SK-N-SH treated with all-trans-retinoic acid at 6 μM for 48 hours (cell line): Measurements from ENCODE around the gene VRK3.
"Not testable (repeated sequence)": the region's sequence is repeated elsewhere in the genome, so short reads cannot be mapped to it uniquely, and the experiment has no call there.

Experiments
- ATAC-seq: fragments of 200-7000 bp; cut with Tn5 transposase; 3 replicates; pipeline ENCODE4 v1.9.1; 2020; ENCODE audit warnings: mild to moderate bottlenecking, moderate library complexity
- ARNTL ChIP-seq: fragments of 450-650 bp; formaldehyde crosslinking; IDR thresholded peaks from 2 replicates; pipeline ENCODE4 v1.5.0; 2020; ENCODE audit warnings: low read depth, mild to moderate bottlenecking, moderate library complexity, borderline replicate concordance
- BACH2 ChIP-seq: fragments of 250-450 bp; sonication (Bioruptor Pico); IDR thresholded peaks from 2 replicates; pipeline ENCODE4 v1.9.0; 2021; ENCODE audit warnings: mild to moderate bottlenecking, borderline replicate concordance
- CREB5 ChIP-seq: fragments of 250-450 bp; sonication (Bioruptor Pico); IDR thresholded peaks from 2 replicates; pipeline ENCODE4 v1.5.1; 2020; ENCODE audit warnings: low read depth, mild to moderate bottlenecking, moderate library complexity
- CSDC2 ChIP-seq: fragments of 250-450 bp; sonication (Bioruptor Pico); IDR thresholded peaks from 2 replicates; pipeline ENCODE4 v1.5.0; 2020; ENCODE audit warnings: mild to moderate bottlenecking, moderate library complexity
- ESRRG ChIP-seq: fragments of 250-450 bp; sonication (Bioruptor Pico); IDR thresholded peaks from 2 replicates; pipeline ENCODE4 v1.6.1; 2021; ENCODE audit warnings: mild to moderate bottlenecking
- GLIS3 ChIP-seq: fragments of 250-450 bp; sonication (Bioruptor Pico); IDR thresholded peaks from 2 replicates; pipeline ENCODE4 v1.5.0; 2020; ENCODE audit warnings: mild to moderate bottlenecking, moderate library complexity
- ISL1 ChIP-seq: fragments of 250-450 bp; sonication (Bioruptor Pico); IDR thresholded peaks from 2 replicates; pipeline ENCODE4 v2.1.2; 2022; ENCODE audit warnings: mild to moderate bottlenecking, moderate library complexity
- OSR1 ChIP-seq: fragments of 250-450 bp; sonication (Bioruptor Pico); IDR thresholded peaks from 2 replicates; pipeline ENCODE4 v1.8.0; 2022; ENCODE audit warnings: moderate library complexity, mild to moderate bottlenecking, inconsistent platforms
- PATZ1 ChIP-seq: fragments of 250-450 bp; sonication (Bioruptor Pico); IDR thresholded peaks from 2 replicates; pipeline ENCODE4 v1.8.0; 2020; ENCODE audit warnings: mild to moderate bottlenecking, moderate library complexity, borderline replicate concordance
- PPARA ChIP-seq: fragments of 250-450 bp; sonication (Bioruptor Pico); IDR thresholded peaks from 2 replicates; pipeline ENCODE4 v1.5.0; 2020; ENCODE audit warnings: mild to moderate bottlenecking, borderline replicate concordance
- RARB ChIP-seq: fragments of 250-450 bp; sonication (Bioruptor Pico); IDR thresholded peaks from 2 replicates; pipeline ENCODE4 v1.8.0; 2021; ENCODE audit warnings: mild to moderate bottlenecking, moderate library complexity
- SNAI2 ChIP-seq: fragments of 250-450 bp; sonication (Bioruptor Pico); IDR thresholded peaks from 2 replicates; pipeline ENCODE4 v1.5.0; 2020; ENCODE audit warnings: mild to moderate bottlenecking, moderate library complexity
- TCF4 ChIP-seq: fragments of 250-450 bp; sonication (Bioruptor Pico); IDR thresholded peaks from 2 replicates; pipeline ENCODE4 v1.8.0; 2021; ENCODE audit warnings: mild to moderate bottlenecking, moderate library complexity, borderline replicate concordance
- TOX ChIP-seq: fragments of 250-450 bp; sonication (Bioruptor Pico); IDR thresholded peaks from 2 replicates; pipeline ENCODE4 v1.8.0; 2021; ENCODE audit warnings: mild to moderate bottlenecking, moderate library complexity, borderline replicate concordance
- ZC3H10 ChIP-seq: fragments of 250-450 bp; sonication (Bioruptor Pico); IDR thresholded peaks from 2 replicates; pipeline ENCODE4 v1.5.1; 2021; ENCODE audit warnings: mild to moderate bottlenecking, moderate library complexity
- ZFP3 ChIP-seq: fragments of 250-450 bp; sonication (Bioruptor Pico); IDR thresholded peaks from 2 replicates; pipeline ENCODE4 v1.5.0; 2020; ENCODE audit warnings: mild to moderate bottlenecking, moderate library complexity
- ZNF565 ChIP-seq: fragments of 450-650 bp; formaldehyde crosslinking; conservative IDR thresholded peaks from 2 replicates; pipeline ENCODE4 v1.5.0; 2020; ENCODE audit warnings: low read depth, mild to moderate bottlenecking, moderate library complexity
- ZNF70 ChIP-seq: fragments of 450-650 bp; formaldehyde crosslinking; IDR thresholded peaks from 2 replicates; pipeline ENCODE4 v1.5.0; 2020; ENCODE audit warnings: mild to moderate bottlenecking, moderate library complexity
- ZNF8 ChIP-seq: fragments of 450-650 bp; formaldehyde crosslinking; IDR thresholded peaks from 2 replicates; pipeline ENCODE4 v1.5.0; 2020; ENCODE audit warnings: mild to moderate bottlenecking, moderate library complexity
- TF ChIP-seq, protein P1 (sequence below): fragments of 250-450 bp; sonication (Bioruptor Pico); IDR thresholded peaks from 2 replicates; pipeline ENCODE4 v1.5.1; 2021; ENCODE audit warnings: mild to moderate bottlenecking, moderate library complexity
- TF ChIP-seq, protein P2 (sequence below): fragments of 250-450 bp; sonication (Bioruptor Pico); IDR thresholded peaks from 2 replicates; pipeline ENCODE4 v1.5.0; 2020; ENCODE audit warnings: mild to moderate bottlenecking, moderate library complexity

The VRK3 gene

GRCh38 chr19:50058425-50058824 is 33.3 kb upstream of the VRK3 start:
- no peak for TF ChIP-seq PPARA (CRISPR knock-in tag)
- no peak for TF ChIP-seq SNAI2
- no peak for TF ChIP-seq TOX (CRISPR knock-in tag)
- TF ChIP-seq OSR1 (CRISPR knock-in tag): no peak
- no peak for TF ChIP-seq ESRRG (CRISPR knock-in tag)
- no peak for TF ChIP-seq ARNTL (CRISPR knock-in tag)
- TF ChIP-seq, protein P1, sequence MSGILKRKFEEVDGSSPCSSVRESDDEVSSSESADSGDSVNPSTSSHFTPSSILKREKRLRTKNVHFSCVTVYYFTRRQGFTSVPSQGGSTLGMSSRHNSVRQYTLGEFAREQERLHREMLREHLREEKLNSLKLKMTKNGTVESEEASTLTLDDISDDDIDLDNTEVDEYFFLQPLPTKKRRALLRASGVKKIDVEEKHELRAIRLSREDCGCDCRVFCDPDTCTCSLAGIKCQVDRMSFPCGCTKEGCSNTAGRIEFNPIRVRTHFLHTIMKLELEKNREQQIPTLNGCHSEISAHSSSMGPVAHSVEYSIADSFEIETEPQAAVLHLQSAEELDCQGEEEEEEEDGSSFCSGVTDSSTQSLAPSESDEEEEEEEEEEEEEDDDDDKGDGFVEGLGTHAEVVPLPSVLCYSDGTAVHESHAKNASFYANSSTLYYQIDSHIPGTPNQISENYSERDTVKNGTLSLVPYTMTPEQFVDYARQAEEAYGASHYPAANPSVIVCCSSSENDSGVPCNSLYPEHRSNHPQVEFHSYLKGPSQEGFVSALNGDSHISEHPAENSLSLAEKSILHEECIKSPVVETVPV (CRISPR knock-in tag): no peak
- no peak for TF ChIP-seq BACH2
- no peak for TF ChIP-seq ZC3H10 (CRISPR knock-in tag)
- TF ChIP-seq CREB5 (CRISPR knock-in tag): no peak
- TF ChIP-seq PATZ1 (CRISPR knock-in tag): no peak
- no peak for TF ChIP-seq ZNF565
- TF ChIP-seq ZNF8 (CRISPR knock-in tag): no peak
- TF ChIP-seq ZFP3 (CRISPR knock-in tag): no peak
- TF ChIP-seq ZNF70 (CRISPR knock-in tag): no peak
- TF ChIP-seq TCF4 (CRISPR knock-in tag): no peak
- TF ChIP-seq GLIS3 (CRISPR knock-in tag): no peak
- TF ChIP-seq RARB (CRISPR knock-in tag): no peak
- ATAC-seq: no peak

DNA sequence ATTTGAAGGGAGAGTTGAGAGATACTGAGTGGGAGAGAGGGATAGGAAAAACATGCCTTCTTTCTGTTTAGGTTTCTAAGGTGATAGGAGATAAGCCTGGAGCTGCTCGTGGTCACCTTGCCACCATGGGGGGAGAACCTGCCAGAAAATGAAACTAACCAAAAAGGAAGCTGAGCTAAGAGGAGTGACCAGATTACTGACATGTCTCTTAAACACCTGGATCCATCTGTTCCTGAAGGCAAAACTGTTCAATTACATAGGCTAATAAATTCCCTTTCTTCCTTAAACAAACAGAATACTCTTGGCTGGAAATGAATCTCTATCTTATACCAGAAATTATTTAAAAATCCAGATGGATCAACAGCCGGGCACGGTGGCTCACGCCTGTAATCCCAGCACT is 27.9 kb upstream of the VRK3 start:
- no peak for ATAC-seq

GRCh38 chr19:50051964-50052363 is 26.8 kb upstream of the VRK3 start:
- no peak for ATAC-seq
- TF ChIP-seq ARNTL (CRISPR knock-in tag) (no peak), ZFP3 (CRISPR knock-in tag) (peak; percentile 89)
- TF ChIP-seq, all 23 proteins: peak for 1

More for the DNA sequence above, 27.9 kb upstream of the VRK3 start:
- TF ChIP-seq RARB (CRISPR knock-in tag): no peak
- TF ChIP-seq GLIS3 (CRISPR knock-in tag): no peak
- TF ChIP-seq CSDC2 (CRISPR knock-in tag): no peak
- TF ChIP-seq, all 23 proteins: peak for 0

GRCh38 chr19:50051228-50051895 is 26.2 kb upstream of the VRK3 start:
- not testable (repeated sequence) for ATAC-seq

DNA sequence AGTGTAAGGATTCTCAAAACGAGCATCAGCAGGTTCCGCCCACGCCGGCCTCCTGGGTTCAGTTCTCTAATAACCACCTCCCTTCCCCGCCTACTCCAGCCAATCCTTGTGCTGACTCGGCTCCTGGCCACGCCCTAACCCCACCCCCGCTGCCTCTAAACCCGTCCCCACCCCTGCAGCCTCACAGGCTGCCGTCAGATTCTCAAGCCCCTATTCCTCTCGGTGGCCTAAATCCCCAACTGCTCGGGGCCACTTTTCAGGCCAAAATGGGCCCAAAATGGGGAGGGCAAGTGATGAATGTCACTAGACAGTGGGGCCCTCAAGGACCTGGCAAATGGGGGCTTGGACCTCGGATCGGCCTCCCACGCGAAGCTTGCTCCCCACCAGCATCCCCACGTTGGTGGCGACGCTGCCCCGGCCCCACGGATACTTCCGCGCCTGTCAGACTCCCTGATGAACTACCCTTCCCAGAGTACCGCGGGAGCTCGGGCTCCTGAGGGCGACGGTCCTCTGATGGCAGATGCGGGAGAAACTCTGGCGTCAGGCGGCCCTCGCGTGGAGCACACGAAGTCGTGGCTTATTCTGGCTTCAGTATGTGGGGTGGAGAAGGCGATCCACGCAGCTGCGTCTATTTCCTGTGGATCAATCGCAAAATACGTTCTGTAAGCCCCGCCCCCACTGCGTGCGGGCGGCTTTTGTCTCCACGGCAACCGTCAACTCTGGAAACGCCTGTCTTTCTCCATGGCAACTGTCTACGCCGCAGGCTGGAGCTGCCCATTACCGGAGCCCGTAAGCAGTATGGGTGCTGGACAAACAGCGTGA is 25.4 kb upstream of the VRK3 start:
- TF ChIP-seq ARNTL (CRISPR knock-in tag): no peak
- no peak for TF ChIP-seq PPARA (CRISPR knock-in tag)
- TF ChIP-seq ISL1 (CRISPR knock-in tag): no peak
- TF ChIP-seq OSR1 (CRISPR knock-in tag): no peak
- no peak for TF ChIP-seq TCF4 (CRISPR knock-in tag)
- TF ChIP-seq, protein P2, sequence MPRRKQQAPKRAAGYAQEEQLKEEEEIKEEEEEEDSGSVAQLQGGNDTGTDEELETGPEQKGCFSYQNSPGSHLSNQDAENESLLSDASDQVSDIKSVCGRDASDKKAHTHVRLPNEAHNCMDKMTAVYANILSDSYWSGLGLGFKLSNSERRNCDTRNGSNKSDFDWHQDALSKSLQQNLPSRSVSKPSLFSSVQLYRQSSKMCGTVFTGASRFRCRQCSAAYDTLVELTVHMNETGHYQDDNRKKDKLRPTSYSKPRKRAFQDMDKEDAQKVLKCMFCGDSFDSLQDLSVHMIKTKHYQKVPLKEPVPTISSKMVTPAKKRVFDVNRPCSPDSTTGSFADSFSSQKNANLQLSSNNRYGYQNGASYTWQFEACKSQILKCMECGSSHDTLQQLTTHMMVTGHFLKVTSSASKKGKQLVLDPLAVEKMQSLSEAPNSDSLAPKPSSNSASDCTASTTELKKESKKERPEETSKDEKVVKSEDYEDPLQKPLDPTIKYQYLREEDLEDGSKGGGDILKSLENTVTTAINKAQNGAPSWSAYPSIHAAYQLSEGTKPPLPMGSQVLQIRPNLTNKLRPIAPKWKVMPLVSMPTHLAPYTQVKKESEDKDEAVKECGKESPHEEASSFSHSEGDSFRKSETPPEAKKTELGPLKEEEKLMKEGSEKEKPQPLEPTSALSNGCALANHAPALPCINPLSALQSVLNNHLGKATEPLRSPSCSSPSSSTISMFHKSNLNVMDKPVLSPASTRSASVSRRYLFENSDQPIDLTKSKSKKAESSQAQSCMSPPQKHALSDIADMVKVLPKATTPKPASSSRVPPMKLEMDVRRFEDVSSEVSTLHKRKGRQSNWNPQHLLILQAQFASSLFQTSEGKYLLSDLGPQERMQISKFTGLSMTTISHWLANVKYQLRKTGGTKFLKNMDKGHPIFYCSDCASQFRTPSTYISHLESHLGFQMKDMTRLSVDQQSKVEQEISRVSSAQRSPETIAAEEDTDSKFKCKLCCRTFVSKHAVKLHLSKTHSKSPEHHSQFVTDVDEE (CRISPR knock-in tag): no peak
- peak; percentile 95 for ATAC-seq
